Naive thymus-derived CD8-positive, alpha-beta T cell (primary cell): ENCODE measurements around the gene KLHL4. TPM values are rescaled to one million over a fixed set of nuclear protein-coding genes. Genes with fewer than 3 reads are reported as not detected.
"Not testable (repeated sequence)": the region's sequence is repeated elsewhere in the genome, so short reads cannot be mapped to it uniquely, and the experiment has no call there.

ENCODE experiments used
- ATAC-seq, 2 donors: fragments of 150-1000 bp; cut with Tn5 transposase in 1 of 2; sonication (Bioruptor Pico), chemical (Tn5 transposase) in 1 of 2; 1 replicate in 1 of 2; 2 replicates in 1 of 2; pipeline ENCODE4 v1.10.0; 2021; ENCODE audit warnings: mild to moderate bottlenecking in 2 of 2, moderate library complexity in 2 of 2
- POLR2A ChIA-PET: fragments of 350-600 bp; sonication (Branson Sonifier 250); formaldehyde crosslinking; loops from one replicate; lab custom pipeline; 2021; ENCODE audit warnings: antibody characterized with exemption; lab: Charles Lee
- DNase-seq, 10 donors: peaks; one replicate each; pipeline versions ENCODE4 v3.0.0 to v3.0.0-alpha.2; 2020 to 2022
- H3K27ac Mint-ChIP-seq, 10 donors: one replicate each; pipeline ENCODE4 v1.8.0; 2020 to 2022; ENCODE audit warnings: mild to moderate bottlenecking in 10 of 10, mixed read lengths in 10 of 10, moderate library complexity in 4 of 10, inconsistent platforms in 1 of 10
- H3K27me3 Mint-ChIP-seq, 5 donors: one replicate each; pipeline ENCODE4 v1.8.0; 2021 to 2022; ENCODE audit warnings: mixed read lengths in 5 of 5
- H3K36me3 Mint-ChIP-seq, 3 donors: one replicate each; pipeline ENCODE4 v1.8.0; 2020 to 2022; ENCODE audit warnings: mixed read lengths in 3 of 3, mild to moderate bottlenecking in 2 of 3, inconsistent platforms in 1 of 3
- H3K4me1 Mint-ChIP-seq, 4 donors: one replicate each; pipeline ENCODE4 v1.8.0; 2021 to 2022; ENCODE audit warnings: mixed read lengths in 4 of 4
- H3K4me3 Mint-ChIP-seq, 10 donors: one replicate each; pipeline ENCODE4 v1.8.0; 2020 to 2022; ENCODE audit warnings: mild to moderate bottlenecking in 10 of 10, mixed read lengths in 10 of 10, moderate library complexity in 6 of 10, inconsistent platforms in 1 of 10
- H3K9me3 Mint-ChIP-seq, 9 donors: one replicate each; pipeline ENCODE4 v1.8.0; 2020 to 2022; ENCODE audit warnings: mixed read lengths in 9 of 9, mild to moderate bottlenecking in 3 of 9, inconsistent platforms in 1 of 9, moderate library complexity in 1 of 9
- polyA plus RNA-seq, 3 donors: library from polyadenylated mRNA; unstranded; fragments of 300-500 nt; fragmentation: Illumina TruSeq; gene quantifications; one replicate each; pipeline ENCODE4 v1.2.3, GENCODE V29; 2021
- total RNA-seq, 8 experiments: library from RNA in 2 of 8; stranded (reverse) in 2 of 8; gene quantifications; one replicate each; pipeline ENCODE4 v1.2.3 and lab custom pipeline; 2021 to 2026

Gene KLHL4
- total and polyA plus RNA-seq, 5 experiments from 2014 or later: 0.30 TPM; not detected in 4

DNA sequence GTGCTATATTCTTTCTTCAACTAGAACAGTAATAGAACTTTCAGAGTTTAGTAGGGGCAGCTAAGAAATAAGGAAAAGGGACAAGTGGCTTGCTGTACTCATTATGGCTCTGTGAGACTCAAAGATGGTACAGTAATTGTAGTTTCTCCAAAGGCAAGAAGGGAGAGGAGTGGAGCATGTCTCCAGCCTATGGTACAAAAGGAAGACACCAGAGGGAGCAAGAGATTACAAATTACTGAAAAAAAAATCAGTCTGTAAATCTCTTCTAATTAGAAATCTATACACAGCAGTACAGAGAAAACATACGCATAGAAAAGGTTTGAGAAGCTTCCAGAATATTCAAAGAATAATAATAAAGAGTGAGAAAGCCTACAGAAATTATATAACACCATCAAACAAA lies 61.4 kb downstream of the KLHL4 start:
- H3K36me3 Mint-ChIP-seq: no peaks in the 10 kb centered on the region
- no peak for ATAC-seq

DNA sequence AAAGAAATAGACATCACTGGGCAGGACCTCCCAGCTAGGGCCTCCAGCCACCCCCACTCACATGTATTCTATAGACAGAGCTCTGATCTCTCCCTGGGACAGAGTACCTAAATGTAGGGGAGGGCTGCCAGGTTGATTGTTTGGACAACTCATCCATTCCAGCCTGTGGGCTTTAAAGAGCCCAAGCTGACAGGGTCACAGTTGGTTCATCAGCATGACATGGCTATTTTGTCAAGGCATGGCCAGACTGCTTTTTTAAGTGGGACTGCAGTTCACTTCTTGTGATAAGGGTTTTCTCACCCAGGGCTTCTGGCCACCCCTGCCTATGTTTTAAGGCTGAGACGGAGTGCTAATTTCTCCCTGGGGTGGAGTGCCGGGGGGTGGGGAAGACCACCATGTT lies 63.3 kb downstream of the KLHL4 start:
- POLR2A ChIA-PET: no interaction called here
- no peak overlapping the region for H3K27ac Mint-ChIP-seq
- DNase-seq (no peak), ATAC-seq (no peak)
- H3K36me3 Mint-ChIP-seq: no peaks in the 10 kb centered on the region
- peaks cover 0 to 6% (median 1%) of the 10 kb centered on the region in 9 donors for H3K9me3 Mint-ChIP-seq
- H3K27me3 Mint-ChIP-seq: no peaks in the 10 kb centered on the region
- no peaks in the 10 kb centered on the region for H3K4me1 Mint-ChIP-seq
- H3K4me3 Mint-ChIP-seq: no peak overlapping the region

More for the DNA sequence above, 61.4 kb downstream of the KLHL4 start:
- Mint-ChIP-seq H3K27ac (no peak overlapping the region), H3K4me3 (no peak overlapping the region), H3K4me1 (no peaks in the 10 kb centered on the region), H3K27me3 (no peaks in the 10 kb centered on the region), H3K9me3 (peaks cover 0 to 5% (median 0%) of the 10 kb centered on the region in 9 donors)
- POLR2A ChIA-PET: no interaction called here
- no peak for DNase-seq

- no peak overlapping the region for H3K27ac Mint-ChIP-seq
- no peaks in the 10 kb centered on the region for H3K4me1 Mint-ChIP-seq
- H3K36me3 Mint-ChIP-seq: no peaks in the 10 kb centered on the region
- H3K27me3 Mint-ChIP-seq: no peaks in the 10 kb centered on the region
- peaks cover 0 to 8% (median 1%) of the 10 kb centered on the region in 9 donors for H3K9me3 Mint-ChIP-seq
- ATAC-seq: no peak
- H3K4me3 Mint-ChIP-seq: no peak overlapping the region
- POLR2A ChIA-PET: no interaction called here
- DNase-seq: no peak
These were observed 64.9 kb downstream of the KLHL4 start for GRCh38 chrX:87582453-87582852.

- DNase-seq (no peak), ATAC-seq (no peak)
- POLR2A ChIA-PET: no interaction called here
- Mint-ChIP-seq H3K27me3 (no peaks in the 10 kb centered on the region), H3K9me3 (peaks cover 0 to 8% (median 4%) of the 10 kb centered on the region in 9 donors), H3K4me3 (no peak overlapping the region), H3K36me3 (no peaks in the 10 kb centered on the region), H3K4me1 (no peaks in the 10 kb centered on the region), H3K27ac (no peak overlapping the region)
These were observed 66.1 kb downstream of the KLHL4 start for GRCh38 chrX:87583679-87584078.

DNA sequence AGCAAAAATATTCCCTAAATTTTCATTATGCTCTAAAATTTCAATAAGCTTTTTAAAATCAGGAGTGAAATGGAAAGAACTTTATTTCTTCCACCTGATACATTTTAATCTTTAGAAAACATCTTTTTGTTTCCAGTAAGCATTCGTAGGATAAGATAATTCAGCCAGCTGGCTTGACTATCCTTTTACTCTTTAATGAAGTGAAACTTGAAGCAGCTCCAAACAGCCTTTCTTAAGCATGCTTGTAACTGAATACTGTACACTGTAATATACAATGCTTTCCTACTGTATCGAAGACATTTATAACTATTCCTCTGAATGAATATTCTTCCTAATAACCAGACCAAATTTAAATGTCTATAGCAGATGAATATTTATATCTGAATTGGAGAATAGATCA lies 98.8 kb downstream of the KLHL4 start:
- Mint-ChIP-seq H3K27ac (no peak overlapping the region), H3K4me3 (no peak overlapping the region), H3K9me3 (peaks cover 0 to 3% (median 0%) of the 10 kb centered on the region in 9 donors), H3K36me3 (no peaks in the 10 kb centered on the region), H3K27me3 (no peaks in the 10 kb centered on the region), H3K4me1 (no peaks in the 10 kb centered on the region)
- DNase-seq (no peak), ATAC-seq (no peak)
- POLR2A ChIA-PET: no interaction called here

DNA sequence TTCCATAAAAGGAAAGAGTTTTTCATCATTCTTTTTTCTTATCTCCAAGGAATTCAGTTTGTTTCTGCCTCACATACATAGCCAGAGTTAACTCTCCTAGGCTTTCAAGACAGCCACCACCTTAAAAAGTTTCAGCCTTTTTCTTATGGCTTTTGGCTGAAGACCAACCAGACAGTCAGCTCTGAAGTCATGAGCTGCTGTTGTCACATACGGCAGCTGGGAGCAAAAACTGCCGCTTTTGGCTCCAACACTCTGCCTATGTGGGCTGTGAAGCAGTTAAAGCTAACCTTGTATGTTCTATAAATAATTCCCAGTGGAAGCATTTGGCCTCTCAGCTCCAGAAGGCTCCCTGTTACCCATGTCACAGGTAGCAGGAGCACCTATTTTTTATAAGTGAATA lies 104.1 kb downstream of the KLHL4 start:
- DNase-seq (no peak), ATAC-seq (no peak)
- Mint-ChIP-seq H3K27ac (no peak overlapping the region), H3K9me3 (no peaks in the 10 kb centered on the region), H3K27me3 (no peaks in the 10 kb centered on the region), H3K4me1 (no peaks in the 10 kb centered on the region), H3K4me3 (no peak overlapping the region), H3K36me3 (no peaks in the 10 kb centered on the region)
- POLR2A ChIA-PET: no interaction called here

DNA sequence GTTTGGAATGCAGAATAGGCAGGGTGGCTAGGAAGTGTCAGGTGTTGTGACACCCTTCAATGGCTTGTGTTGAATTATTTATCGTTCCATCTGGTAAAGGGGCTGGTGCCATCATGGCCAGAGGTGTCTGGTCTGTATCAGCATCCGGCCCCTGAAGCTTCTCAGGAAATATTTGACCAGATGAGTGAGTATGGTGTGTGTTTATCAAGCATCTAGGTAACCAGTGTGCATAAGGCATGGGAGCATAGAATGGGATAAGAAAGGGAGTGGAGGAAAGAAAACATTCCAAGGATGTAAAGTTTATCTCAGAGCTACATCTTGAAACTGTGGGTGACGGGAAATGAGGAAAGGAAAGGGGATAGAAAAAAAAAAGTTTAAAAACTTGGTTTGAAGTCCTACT lies 109.4 kb downstream of the KLHL4 start:
- Mint-ChIP-seq H3K4me3 (no peak overlapping the region), H3K27me3 (no peaks in the 10 kb centered on the region), H3K27ac (no peak overlapping the region), H3K36me3 (no peaks in the 10 kb centered on the region), H3K9me3 (peaks cover 0 to 3% (median 0%) of the 10 kb centered on the region in 9 donors), H3K4me1 (no peaks in the 10 kb centered on the region)
- POLR2A ChIA-PET: no interaction called here
- ATAC-seq (no peak), DNase-seq (no peak)

GRCh38 chrX:87634361-87634760 lies 116.8 kb downstream of the KLHL4 start:
- H3K9me3 Mint-ChIP-seq: peaks cover 0 to 3% (median 0%) of the 10 kb centered on the region in 9 donors
- no peak overlapping the region for H3K4me3 Mint-ChIP-seq
- H3K27me3 Mint-ChIP-seq: no peaks in the 10 kb centered on the region
- no peaks in the 10 kb centered on the region for H3K36me3 Mint-ChIP-seq
- DNase-seq (no peak), ATAC-seq (no peak)
- no peak overlapping the region for H3K27ac Mint-ChIP-seq
- POLR2A ChIA-PET: no interaction called here
- no peaks in the 10 kb centered on the region for H3K4me1 Mint-ChIP-seq

DNA sequence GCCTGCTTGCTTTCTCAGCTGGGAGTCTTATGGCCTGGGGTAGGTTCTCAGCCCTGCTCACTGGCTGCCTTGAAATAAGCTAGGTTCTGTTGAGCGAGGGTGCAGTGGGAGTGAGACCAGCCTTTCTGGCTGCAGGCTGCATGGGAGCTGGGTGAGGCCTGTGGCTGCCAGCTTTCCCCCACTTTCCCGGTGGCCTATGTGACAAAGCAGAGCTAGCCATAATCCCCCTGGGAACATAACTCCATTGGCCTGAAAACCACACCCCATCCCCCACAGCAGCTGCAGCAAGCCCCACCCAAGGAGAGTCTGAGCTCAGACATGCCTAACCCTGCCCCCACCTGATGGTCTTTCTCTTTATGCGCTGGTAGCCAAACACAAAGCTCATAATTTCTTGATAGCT lies 118.9 kb downstream of the KLHL4 start:
- H3K4me1 Mint-ChIP-seq: no peaks in the 10 kb centered on the region
- no peak overlapping the region for H3K4me3 Mint-ChIP-seq
- peaks cover 0 to 7% (median 0%) of the 10 kb centered on the region in 9 donors for H3K9me3 Mint-ChIP-seq
- no peaks in the 10 kb centered on the region for H3K36me3 Mint-ChIP-seq
- ATAC-seq (no peak), DNase-seq (no peak)
- no peaks in the 10 kb centered on the region for H3K27me3 Mint-ChIP-seq
- H3K27ac Mint-ChIP-seq: no peak overlapping the region
- POLR2A ChIA-PET: no interaction called here

GRCh38 chrX:87641439-87641838 lies 123.8 kb downstream of the KLHL4 start:
- ATAC-seq, H3K27ac Mint-ChIP-seq, H3K4me1 Mint-ChIP-seq, H3K4me3 Mint-ChIP-seq, H3K27me3 Mint-ChIP-seq, H3K36me3 Mint-ChIP-seq, POLR2A ChIA-PET, DNase-seq: not testable (repeated sequence)
- H3K9me3 Mint-ChIP-seq: peaks cover 0 to 37% (median 3%) of the 10 kb centered on the region in 9 donors

GRCh38 chrX:87661761-87662160 lies 144.2 kb downstream of the KLHL4 start:
- ATAC-seq (no peak), DNase-seq (no peak)
- H3K9me3 Mint-ChIP-seq: peaks cover 0 to 2% (median 0%) of the 10 kb centered on the region in 9 donors
- POLR2A ChIA-PET: no interaction called here
- no peaks in the 10 kb centered on the region for H3K27me3 Mint-ChIP-seq
- no peaks in the 10 kb centered on the region for H3K36me3 Mint-ChIP-seq
- no peak overlapping the region for H3K27ac Mint-ChIP-seq
- no peaks in the 10 kb centered on the region for H3K4me1 Mint-ChIP-seq
- no peak overlapping the region for H3K4me3 Mint-ChIP-seq

DNA sequence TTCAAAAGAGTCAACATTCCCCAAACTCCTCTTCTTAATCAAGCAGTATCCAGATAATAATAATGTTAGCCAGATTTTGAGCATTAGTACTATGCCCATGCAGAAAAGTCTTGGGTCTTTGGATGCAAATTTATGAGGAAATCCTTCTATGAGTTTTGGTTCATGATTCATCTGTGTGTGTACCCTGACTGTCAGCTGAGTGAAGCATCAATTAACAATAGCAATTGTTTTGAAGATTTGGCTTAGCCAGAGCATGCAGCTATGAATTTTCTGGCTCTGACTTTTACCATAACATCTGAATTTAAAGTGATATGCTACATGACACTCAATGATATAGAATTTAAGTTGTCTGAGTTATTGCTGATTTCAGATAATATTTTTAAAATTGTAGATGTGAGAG lies 145.8 kb downstream of the KLHL4 start:
- H3K36me3 Mint-ChIP-seq: no peaks in the 10 kb centered on the region
- POLR2A ChIA-PET: no interaction called here
- no peaks in the 10 kb centered on the region for H3K27me3 Mint-ChIP-seq
- no peak for ATAC-seq
- H3K9me3 Mint-ChIP-seq: peaks cover 0 to 2% (median 0%) of the 10 kb centered on the region in 9 donors
- no peaks in the 10 kb centered on the region for H3K4me1 Mint-ChIP-seq
- no peak for DNase-seq
- no peak overlapping the region for H3K4me3 Mint-ChIP-seq
- no peak overlapping the region for H3K27ac Mint-ChIP-seq

DNA sequence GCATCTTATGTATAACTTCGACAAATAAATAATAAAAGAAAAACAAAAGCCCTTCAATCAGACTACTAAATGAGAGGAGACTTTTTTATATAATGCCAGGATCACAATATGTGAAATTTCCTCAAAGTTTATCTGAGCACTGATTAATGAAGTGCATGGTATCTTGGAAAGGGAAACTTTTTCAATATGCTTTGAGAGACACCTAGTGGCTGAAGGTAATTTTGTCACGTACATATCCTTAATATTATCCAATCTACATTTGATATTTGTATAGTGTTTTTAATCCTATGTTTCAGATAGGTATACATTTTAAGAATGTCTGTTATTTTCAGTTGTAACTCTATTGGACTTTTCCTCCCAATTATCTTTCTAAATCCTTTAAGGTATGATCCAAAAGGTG lies 146.8 kb downstream of the KLHL4 start:
- ATAC-seq: no peak
- peaks cover 0 to 2% (median 0%) of the 10 kb centered on the region in 9 donors for H3K9me3 Mint-ChIP-seq
- no peaks in the 10 kb centered on the region for H3K27me3 Mint-ChIP-seq
- H3K27ac Mint-ChIP-seq: no peak overlapping the region
- no peak overlapping the region for H3K4me3 Mint-ChIP-seq
- no peak for DNase-seq
- H3K4me1 Mint-ChIP-seq: no peaks in the 10 kb centered on the region
- POLR2A ChIA-PET: no interaction called here
- no peaks in the 10 kb centered on the region for H3K36me3 Mint-ChIP-seq

- ATAC-seq: no peak
- H3K27me3 Mint-ChIP-seq: peaks cover 0 to 6% (median 0%) of the 10 kb centered on the region in 5 donors
- no peaks in the 10 kb centered on the region for H3K36me3 Mint-ChIP-seq
- H3K4me3 Mint-ChIP-seq: no peak overlapping the region
- peaks cover 0 to 2% (median 0%) of the 10 kb centered on the region in 9 donors for H3K9me3 Mint-ChIP-seq
- H3K4me1 Mint-ChIP-seq: no peaks in the 10 kb centered on the region
- no peak for DNase-seq
- no peak overlapping the region for H3K27ac Mint-ChIP-seq
- POLR2A ChIA-PET: no interaction called here
These were observed 162.2 kb downstream of the KLHL4 start for GRCh38 chrX:87679849-87680248.
